ENCODE data around the gene NOX3.

NOX3 gene

GRCh38 chr6:155399062-155399744, 56.4 kb downstream of the NOX3 start:
- DNase-seq: no peak

GRCh38 chr6:155398701-155399061, 57.0 kb downstream of the NOX3 start:
- DNase-seq: no peak

DNA sequence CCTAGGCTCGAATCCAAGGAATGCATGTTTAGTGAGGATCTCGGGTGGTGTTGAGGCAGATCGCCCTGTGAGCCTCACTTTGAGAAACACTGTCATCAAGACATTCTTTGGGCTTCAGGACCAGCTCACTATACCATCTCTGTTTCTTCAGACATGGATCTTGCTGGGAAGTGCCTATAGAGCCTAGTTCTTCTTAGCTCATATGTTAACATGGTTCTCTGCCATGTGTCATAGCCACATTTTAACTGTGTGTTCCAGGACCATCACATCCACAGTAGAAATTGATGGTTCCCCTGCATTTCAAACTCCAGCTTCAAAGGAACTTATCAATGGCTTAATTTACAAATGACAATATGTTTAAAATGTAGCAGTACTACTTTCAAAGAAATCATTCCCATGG, 57.4 kb downstream of the NOX3 start:
- no peak for DNase-seq

DNA sequence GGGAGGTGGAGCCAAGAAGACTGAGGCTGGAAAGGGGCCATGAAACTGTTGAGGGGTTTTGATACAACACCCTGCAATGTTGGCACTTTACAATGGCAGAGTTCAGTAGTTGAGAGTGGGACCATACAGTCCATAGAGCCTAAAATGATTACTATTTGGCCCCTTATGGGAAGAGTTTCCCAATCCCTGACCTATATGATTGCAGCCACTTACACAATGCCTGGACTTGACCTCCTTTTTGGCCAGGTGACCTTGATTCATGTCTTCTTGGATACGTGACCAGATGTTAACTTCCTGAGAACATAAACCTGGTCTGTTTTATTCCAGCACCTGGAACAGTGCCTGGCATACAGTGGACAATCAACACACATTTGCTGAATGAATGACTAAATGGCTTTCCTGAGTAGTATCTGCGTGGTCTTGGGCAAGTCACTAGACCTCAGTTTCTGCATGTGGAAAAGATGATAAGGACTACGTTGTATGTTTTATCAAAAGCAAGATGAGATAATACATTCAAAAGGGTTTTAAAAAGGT, 58.4 kb downstream of the NOX3 start:
- no peak for DNase-seq

DNA sequence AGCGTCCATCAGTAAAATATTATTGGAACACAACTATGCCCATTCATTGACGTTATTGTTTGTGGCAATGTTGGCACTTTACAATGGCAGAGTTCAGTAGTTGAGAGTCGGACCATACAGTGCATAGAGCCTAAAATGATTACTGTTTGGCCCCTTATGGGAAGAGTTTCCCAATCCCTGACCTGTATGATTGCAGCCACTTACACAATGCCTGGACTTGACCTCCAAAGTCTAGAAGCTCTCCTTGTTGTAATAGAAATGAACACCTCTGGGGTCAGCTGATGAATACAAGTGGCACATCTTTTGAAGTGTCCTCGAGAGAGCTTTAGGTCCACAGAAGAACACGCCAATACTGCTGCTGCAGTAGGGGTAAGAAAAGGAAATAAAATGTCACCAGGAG, 59.0 kb downstream of the NOX3 start:
- no peak for DNase-seq

GRCh38 chr6:155395339-155395738, 60.3 kb downstream of the NOX3 start:
- no peak for DNase-seq

DNA sequence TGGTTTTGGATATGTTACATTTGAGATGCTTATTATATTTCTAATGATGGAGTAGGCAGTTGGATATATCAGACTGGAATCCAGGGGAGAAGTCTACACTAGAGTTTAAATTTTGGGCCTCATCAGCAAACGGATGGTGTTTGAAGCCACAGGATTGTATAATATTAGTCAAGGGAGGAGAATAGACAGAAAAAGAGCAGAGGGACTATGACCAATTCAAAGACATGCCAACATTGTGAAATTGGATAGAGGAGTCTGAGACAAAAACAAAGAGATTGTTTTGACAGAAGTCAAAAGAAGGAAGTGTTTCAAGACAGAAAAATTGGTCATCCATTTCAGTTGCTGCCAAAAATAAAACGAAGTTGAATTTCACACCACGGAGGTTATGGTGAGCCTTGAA, 66.5 kb downstream of the NOX3 start:
- DNase-seq: no peak

GRCh38 chr6:155388591-155388990, 67.0 kb downstream of the NOX3 start:
- no peak for DNase-seq

- DNase-seq: no peak
Observed at GRCh38 chr6:155387481-155387880, 68.2 kb downstream of the NOX3 start.

- DNase-seq: no peak
Observed at GRCh38 chr6:155384321-155384952, 71.2 kb downstream of the NOX3 start.

- DNase-seq: no peak
Observed at GRCh38 chr6:155383913-155384312, 71.7 kb downstream of the NOX3 start.

DNA sequence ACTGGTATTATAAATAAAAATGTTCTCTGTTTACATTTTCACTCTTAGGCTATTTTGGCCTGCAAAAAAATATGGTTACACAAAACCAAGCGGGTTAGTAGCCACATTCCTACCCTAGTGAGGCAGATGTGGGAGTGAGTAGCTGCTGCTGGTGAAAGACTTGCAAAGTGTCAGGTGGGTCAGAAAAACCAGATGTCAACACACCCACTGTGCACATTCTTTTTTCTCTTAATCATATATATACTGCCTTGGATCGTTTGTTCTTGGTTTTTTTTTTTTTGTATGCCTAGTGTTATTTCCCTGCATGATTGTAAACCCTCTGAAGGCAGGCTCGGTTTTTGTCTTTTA, 73.3 kb downstream of the NOX3 start:
- no peak for DNase-seq

- DNase-seq: no peak
Observed at GRCh38 chr6:155381673-155382337, 73.8 kb downstream of the NOX3 start.

DNA sequence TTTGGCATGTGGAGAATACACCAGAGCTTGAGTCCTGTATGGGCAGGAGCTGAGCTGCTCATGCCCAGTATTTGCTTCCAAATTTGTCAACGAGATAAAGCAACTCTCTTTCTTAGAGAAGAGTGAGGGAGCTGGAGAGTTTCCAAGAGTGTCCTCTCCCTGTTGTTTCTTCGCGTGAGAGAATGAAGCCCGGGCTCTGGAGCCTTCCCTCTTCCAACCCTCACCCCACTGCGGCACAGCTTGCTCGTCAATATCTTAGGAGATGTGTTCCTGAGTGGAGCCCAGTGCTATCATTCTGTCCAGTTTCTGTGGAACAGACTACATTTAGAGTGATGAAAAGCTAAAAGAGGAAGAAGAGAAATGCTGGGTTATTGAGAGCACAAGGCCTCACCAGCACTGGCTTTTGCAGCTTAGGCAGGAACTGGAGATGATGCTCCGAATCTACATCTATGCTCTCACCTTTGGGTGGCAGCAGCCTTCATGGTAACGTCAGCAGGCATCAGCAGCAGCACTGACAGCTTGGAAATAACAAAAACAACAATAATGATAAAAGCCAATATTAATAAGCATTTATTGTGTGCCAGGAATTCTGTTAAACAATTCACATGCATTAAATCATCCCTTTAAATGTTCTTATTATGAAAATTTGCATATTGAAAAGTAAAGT, 74.8 kb downstream of the NOX3 start:
- DNase-seq: no peak

DNA sequence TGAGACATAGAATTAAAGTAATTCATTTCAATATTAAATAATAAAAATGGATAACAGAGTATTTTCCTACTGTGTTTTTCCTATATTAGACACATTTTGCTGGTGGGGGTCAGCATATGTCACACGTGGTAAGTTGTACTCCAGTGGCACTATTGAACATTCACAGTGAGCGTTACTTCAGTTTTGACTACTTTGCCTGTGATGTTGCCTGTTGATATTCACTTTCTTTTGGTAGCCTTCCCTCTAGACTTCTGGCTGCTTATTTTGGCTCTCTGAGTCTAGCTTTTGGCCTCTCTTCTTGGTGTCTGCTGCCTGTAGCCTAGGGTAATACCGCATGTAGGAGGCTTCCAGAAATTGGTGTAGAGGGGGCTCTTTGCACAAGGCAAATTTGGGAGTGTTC, 76.9 kb downstream of the NOX3 start:
- no peak for DNase-seq

DNA sequence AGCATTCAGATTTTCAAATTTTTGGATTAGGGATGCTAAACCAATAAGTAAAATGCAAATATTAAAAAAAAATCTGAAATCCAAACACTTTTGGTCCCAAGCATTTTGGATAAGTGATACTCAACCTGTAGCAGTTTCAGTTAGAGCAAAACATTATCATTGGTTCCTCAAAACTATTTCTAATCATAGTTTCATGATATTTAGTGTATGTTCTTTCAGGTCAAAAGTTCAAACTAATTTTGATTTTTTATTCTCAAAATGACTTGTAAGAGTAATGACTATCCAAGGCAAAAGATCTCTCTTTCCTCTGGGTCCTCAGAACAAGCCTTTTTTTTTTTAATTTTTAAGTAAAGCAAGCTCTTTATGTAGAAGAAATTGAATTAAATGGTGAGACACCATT, 77.4 kb downstream of the NOX3 start:
- DNase-seq: no peak

DNA sequence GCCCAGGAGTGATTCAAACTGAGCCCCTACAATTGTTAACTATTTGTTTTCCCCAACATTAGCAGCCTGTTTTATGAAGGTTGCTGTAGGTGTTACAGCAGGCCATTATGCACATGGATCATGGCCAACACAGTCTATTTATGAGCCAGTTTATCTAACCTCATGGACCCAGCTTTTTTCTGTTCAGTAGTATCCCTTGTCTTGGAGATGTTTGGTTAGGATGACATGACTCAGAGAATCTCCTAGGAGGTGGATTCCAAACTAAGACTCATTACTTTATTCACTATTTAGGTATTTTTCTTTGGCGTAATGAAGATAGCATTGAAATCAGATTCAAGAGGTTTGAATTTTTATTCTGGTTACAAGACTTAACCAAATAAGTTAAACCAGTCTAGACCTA, 78.6 kb downstream of the NOX3 start:
- DNase-seq: no peak

DNA sequence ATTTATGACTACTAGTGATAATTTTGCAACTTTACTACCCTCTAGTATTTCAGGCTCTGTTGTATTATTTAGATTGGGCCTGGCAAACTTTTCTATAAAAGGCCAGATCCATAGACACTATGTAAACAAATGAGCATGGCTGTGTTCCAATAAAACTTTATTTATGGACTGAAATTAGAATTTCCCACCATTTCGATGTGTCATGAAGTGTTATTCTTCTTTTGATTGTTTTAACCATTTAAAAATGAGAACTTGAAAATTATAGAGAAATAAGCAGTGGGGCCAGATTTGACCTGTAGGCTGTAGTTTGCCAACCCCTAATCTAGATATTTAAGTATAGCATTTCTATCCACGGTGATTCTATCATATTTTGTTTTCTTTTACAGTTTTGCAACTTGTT, 79.8 kb downstream of the NOX3 start:
- no peak for DNase-seq

GRCh38 chr6:155374681-155375080, 81.0 kb downstream of the NOX3 start:
- DNase-seq: no peak

- no peak for DNase-seq
Observed at GRCh38 chr6:155373276-155373675, 82.4 kb downstream of the NOX3 start.

DNA sequence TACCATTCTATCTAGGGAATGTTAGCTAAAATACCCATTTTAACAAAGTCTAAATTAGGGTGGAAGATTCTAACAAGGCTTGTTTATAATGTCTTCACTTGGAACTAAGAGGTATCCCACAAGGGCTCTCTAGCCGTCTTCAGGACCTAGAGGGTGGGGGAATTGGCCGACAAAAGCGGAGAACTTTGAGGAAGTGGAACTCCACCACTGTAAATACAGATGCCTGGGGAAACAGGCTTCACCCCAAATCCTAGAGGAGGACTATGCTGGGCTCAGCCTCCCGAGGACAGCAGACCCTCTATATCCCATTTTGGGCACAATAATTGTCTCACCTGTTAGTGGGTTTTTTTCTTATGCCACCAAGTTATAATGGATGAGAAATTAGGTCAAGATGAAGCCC, 83.4 kb downstream of the NOX3 start:
- no peak for DNase-seq

- DNase-seq: no peak
Observed at GRCh38 chr6:155371230-155371629, 84.4 kb downstream of the NOX3 start.

DNA sequence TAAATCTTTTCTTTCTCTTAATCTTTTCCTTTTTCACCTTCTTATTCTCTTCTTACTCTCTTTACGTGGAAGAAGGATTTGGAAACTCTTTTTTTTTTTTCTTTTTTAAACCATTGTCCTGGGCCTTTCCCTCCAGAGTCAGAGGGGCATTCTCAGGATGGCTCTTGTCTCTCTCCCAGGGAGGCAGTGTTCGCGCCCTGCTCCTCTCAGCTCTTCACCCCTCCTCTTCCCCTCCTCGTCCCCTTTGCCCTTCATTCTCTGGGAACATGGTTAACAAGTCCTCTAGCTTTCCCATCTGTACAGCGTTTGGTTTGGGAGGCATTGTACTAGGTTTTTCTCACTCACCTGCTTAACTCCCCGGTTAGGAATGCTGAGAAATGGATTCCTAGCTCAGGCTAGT, 89.3 kb downstream of the NOX3 start:
- DNase-seq: no peak
